Measurements from ENCODE around the gene TNFSF4. TPM values are rescaled to one million over a fixed set of nuclear protein-coding genes. Genes with fewer than 3 reads are reported as not detected.

The TNFSF4 gene, protein sequence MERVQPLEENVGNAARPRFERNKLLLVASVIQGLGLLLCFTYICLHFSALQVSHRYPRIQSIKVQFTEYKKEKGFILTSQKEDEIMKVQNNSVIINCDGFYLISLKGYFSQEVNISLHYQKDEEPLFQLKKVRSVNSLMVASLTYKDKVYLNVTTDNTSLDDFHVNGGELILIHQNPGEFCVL
- total RNA-seq, result 1 to 10 TPM; 1.7 to 3.7 (median 2.9) TPM
- total RNA-seq (2013), result 18.4 TPM

DNA sequence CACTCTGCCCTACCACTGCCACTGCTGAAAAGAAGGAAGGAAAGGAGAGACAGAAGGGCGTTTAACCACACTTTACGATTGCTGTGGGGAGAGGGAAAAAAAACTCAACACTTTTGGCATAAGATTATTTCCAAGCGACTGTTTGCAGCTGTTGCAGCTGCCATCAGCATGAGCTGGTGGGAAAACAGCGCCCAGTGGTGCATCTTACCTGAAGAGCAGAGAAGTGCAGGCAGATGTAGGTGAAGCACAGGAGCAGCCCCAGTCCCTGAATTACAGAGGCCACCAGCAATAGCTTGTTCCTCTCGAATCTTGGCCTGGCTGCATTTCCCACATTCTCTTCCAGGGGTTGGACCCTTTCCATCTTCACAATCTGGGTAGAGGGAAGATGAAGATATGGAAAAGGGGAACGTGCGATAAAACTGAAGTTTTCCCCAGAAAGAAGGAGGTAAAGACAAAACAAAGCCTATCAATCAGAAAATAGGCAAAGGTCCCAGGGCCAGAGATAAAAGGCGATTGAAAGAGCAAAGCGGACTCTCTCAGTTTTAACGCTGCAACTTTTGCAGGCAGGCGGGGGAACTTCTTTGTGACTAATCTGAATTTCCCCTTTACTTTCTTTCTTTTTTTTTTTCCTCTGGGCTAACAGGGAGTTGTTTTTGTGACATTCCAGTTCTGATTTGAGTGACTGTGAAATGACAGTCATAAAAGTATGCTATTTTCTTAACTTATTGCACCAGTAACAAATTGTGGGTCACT lies at the start of gene TNFSF4:
Gene TNFSF4, minus strand, starts transcription at position 516 of the 753 bp plus-strand sequence. Its CDS starts 155 bp downstream, at position 361.
- Histone ChIP-seq H3K27me3 (ENCODE audit: control insufficient read depth, insufficient read depth, low read length) (no peaks in the 10 kb centered on the region), H3K36me3 (ENCODE audit: control insufficient read depth, insufficient read depth, low read length) (no peaks in the 10 kb centered on the region), H3K4me3 (ENCODE audit: low read length) (no peak within 1 kb of the TSS), H3K27ac (ENCODE audit: low read length) (peak within 1 kb of the TSS; percentile 8), H3K4me1 (ENCODE audit: control insufficient read depth, insufficient read depth, low read length) (peaks cover 22% of the 10 kb centered on the region), H3K9me3 (ENCODE audit: control insufficient read depth, insufficient read depth, low read length) (no peaks in the 10 kb centered on the region)
- DNase-seq (peak in 1 of 2 donors; percentile 35), ATAC-seq (no peak)
- Mint-ChIP-seq H3K4me3 (no peak within 1 kb of the TSS), H3K27ac (peak within 1 kb of the TSS; percentile 85 to 87), H3K27me3 (ENCODE audit: low read depth in 2 of 2) (no peaks in the 10 kb centered on the region), H3K36me3 (no peaks in the 10 kb centered on the region), H3K4me1 (peaks cover 34 to 50% of the 10 kb centered on the region in 2 donors), H3K9me3 (no peaks in the 10 kb centered on the region)
- TF ChIP-seq, protein P1, sequence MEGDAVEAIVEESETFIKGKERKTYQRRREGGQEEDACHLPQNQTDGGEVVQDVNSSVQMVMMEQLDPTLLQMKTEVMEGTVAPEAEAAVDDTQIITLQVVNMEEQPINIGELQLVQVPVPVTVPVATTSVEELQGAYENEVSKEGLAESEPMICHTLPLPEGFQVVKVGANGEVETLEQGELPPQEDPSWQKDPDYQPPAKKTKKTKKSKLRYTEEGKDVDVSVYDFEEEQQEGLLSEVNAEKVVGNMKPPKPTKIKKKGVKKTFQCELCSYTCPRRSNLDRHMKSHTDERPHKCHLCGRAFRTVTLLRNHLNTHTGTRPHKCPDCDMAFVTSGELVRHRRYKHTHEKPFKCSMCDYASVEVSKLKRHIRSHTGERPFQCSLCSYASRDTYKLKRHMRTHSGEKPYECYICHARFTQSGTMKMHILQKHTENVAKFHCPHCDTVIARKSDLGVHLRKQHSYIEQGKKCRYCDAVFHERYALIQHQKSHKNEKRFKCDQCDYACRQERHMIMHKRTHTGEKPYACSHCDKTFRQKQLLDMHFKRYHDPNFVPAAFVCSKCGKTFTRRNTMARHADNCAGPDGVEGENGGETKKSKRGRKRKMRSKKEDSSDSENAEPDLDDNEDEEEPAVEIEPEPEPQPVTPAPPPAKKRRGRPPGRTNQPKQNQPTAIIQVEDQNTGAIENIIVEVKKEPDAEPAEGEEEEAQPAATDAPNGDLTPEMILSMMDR (IDR thresholded peaks at IDR 0.05), result no peak
- intact Hi-C loops (cut with micrococcal nuclease), result no loop called here
- WGBS (ENCODE audit: insufficient coverage), result 17% methylated on average over 9 of the region's 11 CpGs

GRCh38 chr1:173255214-173255813 lies 48.2 kb upstream of the TNFSF4 start:
- peak in 1 of 3 donors; percentile 41 for ATAC-seq
- no peaks in the 10 kb centered on the region for H3K4me1 ChIP-seq (ENCODE audit: control insufficient read depth, insufficient read depth, low read length)
- H3K4me3 ChIP-seq (ENCODE audit: low read length), result no peak overlapping the region
- no peaks in the 10 kb centered on the region for H3K9me3 ChIP-seq (ENCODE audit: control insufficient read depth, insufficient read depth, low read length)
- intact Hi-C loops (cut with micrococcal nuclease), result no loop called here
- TF ChIP-seq, protein P1 (IDR thresholded peaks at IDR 0.05), result peak; percentile 78
- no peak overlapping the region for H3K4me3 Mint-ChIP-seq
- WGBS (ENCODE audit: insufficient coverage), result 59% methylated on average over 2 of the region's 3 CpGs
- no peaks in the 10 kb centered on the region for H3K27me3 Mint-ChIP-seq (ENCODE audit: low read depth in 2 of 2)
- H3K27me3 ChIP-seq (ENCODE audit: control insufficient read depth, insufficient read depth, low read length), result no peaks in the 10 kb centered on the region
- H3K36me3 Mint-ChIP-seq, result peaks cover 12% of the 10 kb centered on the region
- H3K9me3 Mint-ChIP-seq, result peaks cover under 1 to 6% of the 10 kb centered on the region in 2 donors
- H3K4me1 Mint-ChIP-seq, result no peaks in the 10 kb centered on the region
- H3K27ac Mint-ChIP-seq, result no peak overlapping the region
- H3K27ac ChIP-seq (ENCODE audit: low read length), result no peak overlapping the region
- peak in 1 of 2 donors; percentile 40 for DNase-seq
- H3K36me3 ChIP-seq (ENCODE audit: control insufficient read depth, insufficient read depth, low read length), result no peaks in the 10 kb centered on the region

- intact Hi-C loops (cut with micrococcal nuclease), result no loop called here
- H3K27me3 Mint-ChIP-seq (ENCODE audit: low read depth in 2 of 2), result no peaks in the 10 kb centered on the region
Observed at GRCh38 chr1:173253046-173253445, 45.9 kb upstream of the TNFSF4 start.

More at GRCh38 chr1:173253046-173253445, 45.9 kb upstream of the TNFSF4 start:
- H3K4me1 Mint-ChIP-seq, result peaks cover 9 to 12% of the 10 kb centered on the region in 2 donors
- WGBS (ENCODE audit: insufficient coverage), result 98% methylated on average over 3 of the region's 3 CpGs
- no peak overlapping the region for H3K4me3 ChIP-seq (ENCODE audit: low read length)
- no peak overlapping the region for H3K4me3 Mint-ChIP-seq
- no peaks in the 10 kb centered on the region for H3K27me3 ChIP-seq (ENCODE audit: control insufficient read depth, insufficient read depth, low read length)
- H3K9me3 ChIP-seq (ENCODE audit: control insufficient read depth, insufficient read depth, low read length), result no peaks in the 10 kb centered on the region
- no peaks in the 10 kb centered on the region for H3K9me3 Mint-ChIP-seq
- no peaks in the 10 kb centered on the region for H3K36me3 Mint-ChIP-seq
- TF ChIP-seq, protein P1 (IDR thresholded peaks at IDR 0.05), result no peak
- H3K36me3 ChIP-seq (ENCODE audit: control insufficient read depth, insufficient read depth, low read length), result no peaks in the 10 kb centered on the region
- ATAC-seq, result no peak
- H3K4me1 ChIP-seq (ENCODE audit: control insufficient read depth, insufficient read depth, low read length), result no peaks in the 10 kb centered on the region
- H3K27ac Mint-ChIP-seq, result no peak overlapping the region
- no peak for DNase-seq
- no peak overlapping the region for H3K27ac ChIP-seq (ENCODE audit: low read length)
